NCI-H748 (cell line): ENCODE data around the gene PRPF31.

ENCODE experiments used
- DNase-seq: peaks from one replicate; lab custom pipeline; 2025; ENCODE audit not compliant: unreplicated experiment; lab: John Stamatoyannopoulos, UW

PRPF31 gene

DNA sequence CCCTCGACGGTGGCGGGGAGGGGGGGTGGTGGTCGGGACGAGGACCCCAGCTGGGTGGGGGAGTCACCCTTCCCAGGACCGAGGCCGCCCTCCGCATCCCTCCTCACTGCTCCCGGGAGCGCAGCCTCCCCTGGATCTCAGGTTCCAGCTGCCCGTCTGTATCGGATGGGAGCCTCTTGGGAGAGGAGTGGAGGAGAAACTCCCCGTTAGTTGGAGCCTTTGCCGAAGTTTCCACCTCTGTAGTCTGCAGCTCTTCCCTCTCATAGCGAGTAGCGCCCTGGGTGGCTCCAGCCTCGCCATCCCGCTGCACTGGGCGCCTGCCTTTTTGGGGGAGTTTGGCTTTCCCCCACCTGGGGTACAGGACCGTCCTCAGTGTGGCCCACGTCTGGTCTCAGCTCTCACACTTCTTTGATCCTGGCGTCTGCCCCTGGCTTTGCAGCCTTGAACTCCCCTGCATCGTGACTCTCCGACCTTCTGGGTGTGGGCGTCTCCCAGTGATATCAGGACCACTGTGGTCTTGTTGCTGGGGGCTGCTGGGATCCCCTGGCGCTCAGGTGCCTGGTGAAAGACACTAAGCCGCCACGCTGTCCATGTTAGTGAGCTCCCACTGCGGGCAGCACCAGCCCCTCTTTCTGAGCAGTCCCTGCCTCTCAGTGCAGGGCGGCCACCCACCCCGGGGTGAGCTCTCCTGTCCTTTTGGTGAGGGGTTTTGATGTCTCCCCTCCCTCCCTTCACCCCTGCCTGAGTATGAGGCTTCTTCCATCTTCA, 23.1 kb downstream of the PRPF31 start:
- peak; percentile 48 for DNase-seq

DNA sequence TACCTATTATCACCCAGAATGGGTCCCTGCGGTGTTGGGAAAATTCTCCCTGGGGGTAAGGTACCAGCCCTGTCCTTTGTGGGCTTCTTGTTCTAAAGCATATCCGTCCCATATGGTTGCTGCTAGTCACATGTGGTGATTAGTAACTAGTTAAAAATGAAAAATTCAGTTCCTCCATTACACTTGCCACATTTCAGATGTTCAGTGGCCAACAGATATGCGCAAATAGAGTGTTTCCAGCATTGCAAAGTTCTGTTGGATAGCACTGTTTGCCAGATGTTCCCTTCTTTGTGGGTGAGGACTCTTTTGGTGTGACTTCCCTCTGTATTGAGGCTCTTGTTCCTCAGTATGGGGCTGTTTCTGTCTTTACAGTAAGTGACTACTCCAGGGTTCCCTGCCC, 25.8 kb downstream of the PRPF31 start:
- DNase-seq: no peak

DNA sequence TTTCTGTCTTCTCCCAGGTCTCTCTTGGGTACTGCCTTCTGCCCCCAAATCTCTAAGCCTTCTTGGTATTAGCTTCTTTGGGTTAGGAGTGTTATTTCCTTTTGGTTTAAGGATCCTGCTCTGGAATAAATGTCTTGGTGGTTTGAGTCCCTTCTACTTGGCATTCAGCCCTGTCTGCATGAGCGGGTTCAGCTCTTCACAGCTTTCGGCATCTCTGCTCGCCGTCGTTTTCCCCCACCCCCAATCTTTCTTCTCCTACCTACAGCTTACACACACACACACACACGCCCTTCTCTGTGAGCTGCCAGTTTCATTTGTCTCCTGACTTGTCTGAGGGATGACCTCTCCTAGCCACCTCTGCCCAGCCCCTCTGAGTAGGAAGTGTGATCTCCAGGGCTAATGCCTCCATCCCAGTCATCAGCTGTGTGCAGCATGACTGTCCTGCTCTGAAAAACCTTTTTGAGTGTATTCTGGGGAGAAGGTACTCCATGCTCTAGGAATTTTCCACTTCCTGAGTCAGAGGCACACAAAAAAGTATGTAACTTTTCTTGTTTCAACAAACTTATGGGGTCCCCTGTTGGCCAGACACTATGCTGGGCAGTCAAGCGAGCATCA, 26.7 kb downstream of the PRPF31 start:
- DNase-seq: no peak

DNA sequence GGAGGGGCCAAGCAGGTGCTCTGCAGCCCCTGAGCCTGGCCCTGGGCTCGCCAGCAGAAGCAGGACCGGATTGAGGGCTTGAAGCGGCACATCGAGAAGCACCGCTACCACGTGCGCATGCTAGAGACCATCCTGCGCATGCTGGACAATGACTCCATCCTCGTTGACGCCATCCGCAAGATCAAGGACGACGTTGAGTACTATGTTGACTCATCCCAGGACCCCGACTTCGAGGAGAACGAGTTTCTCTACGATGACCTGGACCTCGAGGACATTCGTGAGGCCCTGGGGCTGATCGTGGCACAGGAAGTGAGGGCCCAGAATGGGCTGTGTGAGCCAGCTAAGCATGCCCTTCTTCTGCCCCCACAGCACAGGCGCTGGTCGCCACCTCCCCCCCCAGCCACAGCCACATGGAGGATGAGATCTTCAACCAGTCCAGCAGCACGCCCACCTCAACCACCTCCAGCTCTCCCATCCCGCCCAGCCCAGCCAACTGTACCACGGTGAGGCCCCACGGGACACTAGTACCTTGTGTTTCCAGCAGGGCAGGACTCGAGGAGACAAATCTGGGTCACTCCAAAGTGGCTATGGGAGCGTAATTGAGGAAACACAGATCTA, 30.1 kb downstream of the PRPF31 start:
- DNase-seq: no peak

DNA sequence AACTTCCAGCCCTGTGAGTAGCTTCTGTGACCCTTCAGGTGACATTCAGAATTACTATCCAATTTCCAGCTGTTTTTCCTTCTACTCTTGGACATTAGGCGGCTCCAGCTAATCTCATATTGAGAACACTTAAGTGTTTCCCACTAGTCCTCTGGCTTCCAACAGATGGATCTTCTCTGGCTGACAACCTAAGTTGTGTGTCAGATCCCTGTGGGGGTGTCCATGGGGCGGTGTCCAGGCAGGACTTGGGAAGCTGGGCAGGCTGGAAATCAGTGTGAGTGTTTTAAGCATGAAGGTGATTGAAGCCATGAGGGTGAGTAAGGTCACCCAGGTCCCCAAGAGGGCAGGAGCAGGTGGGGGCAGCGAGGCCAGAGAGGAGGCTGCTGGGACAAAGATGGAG, 32.1 kb downstream of the PRPF31 start:
- DNase-seq: no peak

DNA sequence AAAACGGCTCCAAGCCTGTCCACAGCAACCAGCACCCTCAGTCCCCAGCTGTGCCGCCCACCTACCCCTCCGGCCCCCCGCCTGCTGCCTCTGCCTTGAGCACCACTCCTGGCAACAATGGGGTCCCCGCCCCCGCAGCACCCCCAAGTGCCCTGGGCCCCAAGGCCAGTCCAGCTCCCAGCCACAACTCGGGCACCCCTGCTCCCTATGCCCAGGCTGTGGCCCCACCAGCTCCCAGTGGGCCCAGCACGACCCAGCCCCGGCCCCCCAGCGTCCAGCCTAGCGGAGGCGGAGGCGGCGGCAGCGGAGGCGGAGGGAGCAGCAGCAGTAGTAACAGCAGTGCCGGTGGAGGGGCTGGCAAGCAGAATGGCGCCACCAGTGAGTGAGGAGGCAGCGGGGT, 32.6 kb downstream of the PRPF31 start:
- DNase-seq: no peak

DNA sequence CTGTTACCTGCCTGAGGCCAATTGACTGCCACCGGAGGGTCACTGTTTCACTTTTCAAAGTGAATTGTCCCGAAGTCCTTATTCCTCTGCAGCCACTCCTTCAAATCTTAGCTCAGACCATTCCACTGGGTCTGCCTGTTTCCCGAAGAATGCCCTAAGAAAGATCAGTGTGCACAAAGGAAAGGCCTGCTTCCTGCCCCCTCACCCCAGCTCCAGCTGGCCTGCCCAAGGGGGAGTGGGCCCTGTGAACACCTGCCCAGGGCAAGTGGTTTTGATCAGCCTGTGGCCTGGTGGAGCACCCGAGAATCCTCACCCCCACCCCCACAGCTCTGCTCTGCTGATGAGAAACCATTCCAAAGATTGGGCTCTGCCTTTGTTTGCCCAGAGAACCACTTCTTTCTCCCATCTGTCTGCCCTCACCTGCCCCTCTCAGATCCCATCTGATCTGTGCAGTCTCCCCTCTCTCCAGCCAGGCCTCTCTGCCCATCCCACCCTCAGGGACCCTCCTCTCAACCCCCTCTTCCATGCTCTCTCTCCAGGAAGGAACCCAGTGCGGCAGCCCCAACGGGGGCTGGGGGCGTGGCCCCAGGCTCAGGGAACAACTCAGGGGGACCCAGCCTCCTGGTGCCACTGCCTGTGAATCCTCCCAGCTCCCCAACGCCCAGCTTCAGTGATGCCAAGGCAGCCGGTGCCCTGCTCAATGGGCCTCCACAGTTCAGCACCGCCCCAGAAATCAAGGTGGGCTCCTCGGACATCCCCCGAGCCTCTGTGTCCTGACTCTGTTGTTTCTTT, 33.7 kb downstream of the PRPF31 start:
- no peak for DNase-seq

DNA sequence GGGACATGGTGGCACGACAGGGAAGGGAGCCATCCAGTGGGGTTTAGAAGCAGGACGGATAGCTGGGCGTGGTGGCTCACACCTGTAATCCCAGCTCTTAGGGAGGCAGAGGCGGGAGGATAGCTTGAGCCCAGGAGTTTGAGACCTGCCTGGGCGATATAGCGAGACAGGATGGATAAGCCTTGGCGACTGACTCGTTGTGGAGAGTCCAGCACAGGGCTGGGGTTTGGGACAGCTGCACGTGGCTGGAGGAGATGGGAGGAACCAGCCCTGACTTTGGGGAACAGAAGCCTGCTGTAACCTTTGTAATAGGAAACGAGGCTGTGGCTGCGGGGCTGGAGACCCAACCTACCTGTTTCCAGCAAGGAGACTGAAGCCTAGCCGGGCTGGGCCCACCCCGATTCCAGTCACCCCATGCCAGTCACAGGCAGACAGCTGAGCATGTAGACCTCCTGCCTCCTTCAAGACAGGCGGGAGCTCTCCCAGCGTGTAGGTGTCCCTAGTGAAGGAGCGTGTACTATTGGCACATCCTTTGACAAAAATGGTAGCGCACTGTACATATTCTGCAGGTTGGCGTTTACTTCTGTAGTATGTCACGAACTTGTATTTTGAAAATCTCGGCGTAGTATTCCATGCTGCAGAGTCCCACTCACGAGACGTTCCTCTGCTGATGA, 35.9 kb downstream of the PRPF31 start:
- DNase-seq: no peak

DNA sequence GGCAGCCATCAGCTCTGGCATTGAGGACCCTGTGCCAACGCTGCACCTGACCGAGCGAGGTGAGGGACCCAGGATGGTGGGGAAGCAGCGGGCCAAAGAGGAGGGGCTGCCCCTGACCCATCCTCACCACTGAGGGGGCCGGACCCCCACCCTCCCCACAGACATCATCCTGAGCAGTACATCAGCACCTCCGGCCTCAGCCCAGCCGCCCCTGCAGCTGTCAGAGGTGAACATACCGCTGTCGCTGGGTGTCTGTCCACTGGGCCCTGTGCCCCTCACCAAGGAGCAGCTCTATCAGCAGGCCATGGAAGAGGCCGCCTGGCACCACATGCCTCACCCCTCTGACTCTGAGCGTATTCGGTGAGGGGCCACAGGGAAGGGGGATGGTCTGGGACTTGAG, 36.7 kb downstream of the PRPF31 start:
- DNase-seq: no peak

DNA sequence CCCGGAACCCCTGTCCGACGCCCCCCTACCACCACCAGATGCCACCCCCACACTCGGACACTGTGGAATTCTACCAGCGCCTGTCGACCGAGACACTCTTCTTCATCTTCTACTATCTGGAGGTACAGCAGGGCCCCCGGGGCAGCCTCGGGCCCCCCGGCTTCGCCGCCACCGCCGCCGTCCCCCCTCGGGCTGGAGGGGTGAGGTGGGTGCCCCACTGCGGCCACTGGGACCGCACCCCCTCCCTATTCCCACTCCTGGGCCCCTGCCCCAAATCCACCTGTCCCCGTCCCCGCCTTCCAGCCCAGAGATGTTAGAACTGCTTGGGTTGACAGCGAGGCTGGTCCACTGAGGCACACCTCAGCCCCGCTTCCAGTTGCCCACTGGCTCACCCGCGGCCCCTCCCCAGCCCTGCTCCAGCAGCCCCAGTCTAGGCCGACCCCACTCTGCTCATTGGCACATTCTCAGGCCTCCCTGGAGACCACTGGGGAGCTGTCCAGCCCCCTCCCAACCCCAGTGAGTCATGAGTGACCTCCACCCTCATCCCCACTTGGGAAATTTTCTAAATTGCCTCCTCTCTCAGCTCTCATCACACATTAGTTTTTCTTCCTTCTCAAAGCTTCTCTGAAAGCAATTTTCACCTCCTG, 37.4 kb downstream of the PRPF31 start:
- DNase-seq: no peak

DNA sequence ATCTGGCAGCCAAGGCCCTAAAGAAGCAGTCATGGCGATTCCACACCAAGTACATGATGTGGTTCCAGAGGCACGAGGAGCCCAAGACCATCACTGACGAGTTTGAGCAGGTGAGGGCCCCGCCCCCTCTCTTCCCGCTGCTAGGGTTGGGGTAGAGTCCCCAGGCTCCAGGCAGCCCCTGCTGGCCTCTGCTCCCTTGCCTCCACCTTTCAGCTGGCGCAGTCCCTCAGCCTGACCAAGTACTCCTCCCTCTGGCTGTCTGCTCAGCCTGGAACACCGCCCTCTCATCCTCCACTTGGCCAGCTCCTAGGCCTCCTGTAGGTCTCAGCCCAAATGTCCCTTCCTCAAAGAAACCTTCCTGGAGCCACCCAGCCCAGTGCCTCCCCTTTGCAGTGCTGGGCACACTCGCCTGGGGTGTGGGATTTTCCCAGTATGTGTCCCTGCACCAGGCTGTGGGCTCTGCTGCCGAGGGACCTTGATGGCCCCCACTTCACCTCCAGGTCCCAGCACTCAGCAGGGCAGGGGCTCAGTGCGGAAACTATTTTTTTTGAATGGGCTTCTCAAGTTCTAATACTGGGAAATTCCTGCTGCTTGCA, 38.3 kb downstream of the PRPF31 start:
- DNase-seq: no peak

DNA sequence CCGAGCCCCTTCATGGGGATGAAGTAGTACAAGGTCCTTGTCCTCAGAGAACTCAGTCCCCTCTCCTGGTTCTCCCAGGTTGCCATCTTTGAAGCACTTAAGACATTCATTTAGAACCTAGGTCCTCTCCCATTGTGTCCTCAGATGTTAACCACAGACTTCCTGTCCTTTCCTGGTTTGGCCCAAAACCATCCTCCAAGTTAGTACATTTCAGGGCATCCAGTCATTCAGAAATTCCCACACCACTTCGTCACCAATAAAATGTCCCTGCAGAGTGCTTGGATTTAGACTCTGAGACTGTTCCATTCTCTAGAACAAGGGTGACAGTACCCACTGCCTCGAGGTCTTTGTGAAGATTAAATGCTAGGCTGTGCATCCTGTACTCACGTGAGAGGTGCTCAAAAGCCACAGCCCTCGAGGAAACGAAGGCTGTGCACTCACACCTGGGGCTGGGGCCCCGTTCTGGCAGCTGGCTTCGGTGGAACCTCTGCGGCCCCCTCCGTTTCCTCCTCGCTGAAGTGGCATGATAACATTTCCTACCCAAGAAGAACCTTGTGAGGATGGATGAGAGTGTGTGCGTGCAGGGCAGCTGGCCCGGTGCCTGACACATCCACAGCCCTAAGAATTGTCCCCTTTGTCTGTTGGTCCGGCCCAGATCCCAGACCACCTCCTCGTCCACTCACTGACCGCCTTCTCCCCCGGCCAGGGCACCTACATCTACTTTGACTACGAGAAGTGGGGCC, 39.2 kb downstream of the PRPF31 start:
- no peak for DNase-seq

DNA sequence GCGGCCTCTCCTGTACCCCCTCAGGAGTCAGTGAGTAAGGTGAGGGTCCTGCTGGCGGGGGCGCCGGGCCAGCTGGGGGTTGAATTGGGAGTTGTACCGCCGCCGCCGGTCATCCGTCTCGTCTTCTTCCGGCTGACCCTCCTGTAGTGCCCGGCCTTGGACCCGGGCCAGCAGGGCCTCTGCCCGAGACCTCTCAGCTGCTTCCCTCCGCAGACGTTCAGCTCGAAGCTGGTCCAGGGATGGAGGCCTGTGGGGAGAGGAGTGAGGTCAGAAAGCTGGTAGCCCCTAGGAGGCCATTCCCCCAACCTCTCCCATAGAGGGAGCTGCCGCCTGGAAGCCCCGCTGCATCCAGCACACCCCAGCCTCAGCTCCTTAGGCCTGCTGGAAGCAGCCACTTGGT, 40.1 kb downstream of the PRPF31 start:
- DNase-seq: no peak

DNA sequence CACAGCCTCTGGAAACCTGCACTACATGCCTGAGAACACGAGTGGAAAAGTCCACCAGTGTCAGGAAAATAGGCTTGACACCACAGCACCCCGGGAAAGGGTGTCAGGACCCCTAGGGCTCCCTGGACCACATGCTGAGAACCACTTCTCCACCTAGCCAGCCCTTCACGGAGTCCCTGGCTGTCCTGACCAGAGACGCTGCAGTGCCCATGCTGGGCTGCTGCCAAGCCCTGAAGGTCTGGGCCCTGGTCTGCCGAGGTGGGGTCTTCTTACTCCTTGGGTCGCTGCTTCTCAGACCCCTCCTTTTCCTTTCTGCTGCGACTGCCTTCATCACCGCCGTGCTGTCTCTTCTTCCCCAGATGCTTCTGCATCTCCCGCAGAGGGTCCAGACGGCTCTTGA, 40.9 kb downstream of the PRPF31 start:
- DNase-seq: no peak

DNA sequence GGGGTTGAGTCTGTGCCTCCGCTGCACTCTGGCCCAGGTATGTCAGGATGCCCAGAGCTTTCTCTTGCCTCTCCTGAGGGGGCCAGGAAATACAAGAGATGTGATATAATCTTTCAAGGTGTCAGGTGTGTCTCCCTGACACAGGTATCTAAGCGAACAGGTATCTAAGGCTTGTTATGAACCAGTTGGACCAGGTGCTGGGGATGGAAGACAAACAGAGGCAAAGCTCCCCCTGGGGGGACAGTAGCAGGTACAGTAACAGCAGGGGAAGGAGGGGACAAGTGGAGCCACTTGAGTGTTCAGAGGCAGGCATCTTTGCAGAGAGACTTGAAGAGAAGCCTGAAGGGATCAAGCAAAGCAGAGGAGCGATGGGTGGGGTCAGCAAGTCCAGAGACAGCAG, 41.4 kb downstream of the PRPF31 start:
- DNase-seq: no peak

DNA sequence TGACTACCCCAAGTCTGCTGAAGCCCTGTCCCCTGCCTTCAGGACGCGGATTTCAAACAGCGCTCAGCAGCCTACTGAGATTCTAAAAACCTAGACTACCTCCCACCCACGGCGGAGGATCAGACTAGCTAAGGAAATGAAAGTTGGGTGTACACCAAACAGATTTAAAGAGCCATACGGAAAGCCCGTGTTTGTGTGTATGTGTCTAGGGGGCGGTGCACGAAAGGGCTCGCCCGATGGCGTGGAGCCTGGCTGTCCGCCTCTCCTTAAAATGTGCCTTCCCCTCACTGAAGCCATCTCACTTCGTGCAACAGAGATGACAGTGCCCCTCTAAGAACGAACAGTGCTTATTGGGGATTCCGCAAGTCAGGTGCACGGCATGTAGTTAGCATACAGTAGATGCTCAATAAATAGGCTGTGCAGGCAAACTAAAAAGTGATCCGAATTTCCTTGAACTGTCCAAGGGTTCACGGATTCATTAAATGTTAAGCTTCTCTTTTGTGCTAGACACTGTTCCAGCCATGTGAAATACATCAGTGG, 43.3 kb downstream of the PRPF31 start:
- DNase-seq: no peak

DNA sequence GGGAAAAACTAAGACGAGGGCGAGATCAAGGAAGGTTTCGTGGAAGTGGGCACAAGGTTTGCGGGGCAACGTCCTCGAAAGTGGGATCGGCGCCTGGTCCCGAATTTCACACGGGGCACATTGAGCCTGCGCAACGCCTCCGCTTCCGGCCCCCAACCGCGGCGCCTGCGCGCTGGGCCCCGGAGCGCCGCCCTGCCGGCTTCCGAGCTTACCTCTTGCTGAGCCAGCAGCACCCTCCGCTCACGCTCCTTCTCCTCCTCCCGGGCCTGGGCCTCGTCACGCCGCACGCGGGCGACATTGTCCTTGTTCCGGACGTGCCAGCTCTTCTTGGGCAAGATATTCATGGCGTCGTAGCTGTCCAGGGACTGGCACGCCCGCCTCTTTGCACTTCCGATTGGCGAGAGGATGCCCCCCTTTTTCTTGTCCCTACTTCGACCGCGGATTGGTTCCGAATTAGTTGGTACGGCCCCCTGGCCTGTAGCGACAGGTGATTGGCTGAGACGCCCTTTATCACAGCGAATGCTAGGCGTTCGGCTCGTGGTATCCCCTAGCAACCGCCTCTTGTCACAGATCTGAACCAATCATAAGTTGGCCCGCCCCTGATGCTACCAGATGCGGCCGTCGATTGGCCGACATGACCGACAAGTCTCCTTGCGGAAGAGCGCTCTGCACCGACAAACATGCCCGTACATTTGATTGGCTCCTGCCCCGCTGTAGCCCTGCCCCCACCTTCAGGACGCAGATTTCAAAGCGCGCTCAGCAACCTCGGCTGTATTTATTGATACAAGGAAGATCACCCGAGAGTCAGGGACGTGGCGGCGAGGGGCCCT, 44.0 kb downstream of the PRPF31 start, which contains the start of gene LENG1:
Gene LENG1 (minus strand): TSS at position 370 of the 830 bp plus-strand sequence. CDS start 26 bp downstream, at position 344.
- DNase-seq: peak; percentile 100

DNA sequence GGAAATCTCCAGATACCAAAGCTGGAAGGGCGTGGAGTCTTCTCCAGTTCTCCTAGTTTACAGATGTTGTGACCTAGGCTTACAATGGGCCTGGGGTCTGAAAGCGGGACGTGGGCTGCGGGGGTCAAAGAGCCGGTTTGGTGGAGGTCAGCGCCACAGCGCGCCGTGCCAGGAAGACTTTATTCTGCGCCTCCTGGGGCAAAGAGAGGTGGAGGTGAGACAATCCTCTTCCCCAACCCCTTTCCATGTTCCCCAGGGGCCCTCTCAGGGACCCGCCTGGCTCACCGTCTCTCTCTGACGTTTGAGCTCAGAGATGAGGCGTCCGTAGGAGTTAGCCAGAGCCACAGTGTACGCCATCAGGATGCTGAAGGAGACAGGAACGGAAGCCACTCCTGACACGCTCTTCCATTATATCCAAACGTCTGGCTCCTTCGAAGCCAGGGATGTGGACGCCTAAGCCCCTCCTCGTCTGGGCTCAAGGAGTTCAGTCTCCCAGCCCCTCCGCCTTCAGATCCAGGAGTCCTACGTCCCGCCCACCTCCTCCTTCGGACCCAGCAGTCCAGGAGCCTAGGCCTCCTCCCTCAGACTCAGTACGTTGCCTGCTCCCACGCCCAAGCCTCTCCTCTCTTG, 44.7 kb downstream of the PRPF31 start:
- peak; percentile 62 for DNase-seq
